ENCODE data around the gene RTCB. TPM values are rescaled to one million over a fixed set of nuclear protein-coding genes. Genes with fewer than 3 reads are reported as not detected.
"Not testable (repeated sequence)": the region's sequence is repeated elsewhere in the genome, so short reads cannot be mapped to it uniquely, and the experiment has no call there.

RTCB gene
- total and polyA plus RNA-seq, 2 donors from 2014 or later, result 69.7 to 82.4 TPM

DNA sequence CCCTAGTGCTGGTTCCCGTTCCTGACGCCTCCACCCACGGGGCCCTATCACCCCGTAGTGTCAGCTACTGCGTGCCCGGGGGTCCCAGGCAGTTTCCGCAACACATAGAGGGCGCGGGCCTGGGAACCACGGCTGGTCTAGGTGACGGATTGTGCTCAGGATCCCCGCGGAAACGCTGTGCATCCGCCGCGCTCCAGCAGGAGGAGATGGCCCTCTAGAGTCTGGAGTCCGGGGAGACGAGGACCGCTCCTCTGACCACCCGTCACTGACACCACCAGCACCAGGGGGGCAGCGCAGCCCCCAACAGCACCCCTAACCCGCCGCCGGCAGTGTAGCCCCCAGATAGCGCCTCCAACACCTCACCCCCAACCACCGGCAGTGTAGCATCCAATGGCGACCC is 58.8 kb downstream of the RTCB start:
- TF ChIP-seq, protein P1, sequence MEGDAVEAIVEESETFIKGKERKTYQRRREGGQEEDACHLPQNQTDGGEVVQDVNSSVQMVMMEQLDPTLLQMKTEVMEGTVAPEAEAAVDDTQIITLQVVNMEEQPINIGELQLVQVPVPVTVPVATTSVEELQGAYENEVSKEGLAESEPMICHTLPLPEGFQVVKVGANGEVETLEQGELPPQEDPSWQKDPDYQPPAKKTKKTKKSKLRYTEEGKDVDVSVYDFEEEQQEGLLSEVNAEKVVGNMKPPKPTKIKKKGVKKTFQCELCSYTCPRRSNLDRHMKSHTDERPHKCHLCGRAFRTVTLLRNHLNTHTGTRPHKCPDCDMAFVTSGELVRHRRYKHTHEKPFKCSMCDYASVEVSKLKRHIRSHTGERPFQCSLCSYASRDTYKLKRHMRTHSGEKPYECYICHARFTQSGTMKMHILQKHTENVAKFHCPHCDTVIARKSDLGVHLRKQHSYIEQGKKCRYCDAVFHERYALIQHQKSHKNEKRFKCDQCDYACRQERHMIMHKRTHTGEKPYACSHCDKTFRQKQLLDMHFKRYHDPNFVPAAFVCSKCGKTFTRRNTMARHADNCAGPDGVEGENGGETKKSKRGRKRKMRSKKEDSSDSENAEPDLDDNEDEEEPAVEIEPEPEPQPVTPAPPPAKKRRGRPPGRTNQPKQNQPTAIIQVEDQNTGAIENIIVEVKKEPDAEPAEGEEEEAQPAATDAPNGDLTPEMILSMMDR (IDR thresholded peaks at IDR 0.05; ENCODE audit: borderline replicate concordance, extremely low read depth, insufficient read depth), result no peak
- no peak for FAIRE-seq
- DNase-seq, result no peak
- Histone ChIP-seq H3K27ac (ENCODE audit: low read depth in 2 of 2, low read length in 2 of 2) (no peak overlapping the region), H3K9ac (ENCODE audit: low read length in 3 of 3) (no peak overlapping the region), H3K27me3 (ENCODE audit: control insufficient read depth, insufficient read depth, low read length) (no peaks in the 10 kb centered on the region), H3K4me3 (ENCODE audit: low read length in 3 of 3) (no peak overlapping the region), H3K36me3 (ENCODE audit: control insufficient read depth in 2 of 3, insufficient read depth in 3 of 3, low read length in 3 of 3) (no peaks in the 10 kb centered on the region), H3K4me1 (ENCODE audit: control insufficient read depth in 2 of 3, insufficient read depth in 2 of 3, low read depth in 1 of 3, low read length in 3 of 3) (no peaks in the 10 kb centered on the region), H3K9me3 (ENCODE audit: control insufficient read depth in 2 of 3, insufficient read depth in 1 of 3, low read length in 3 of 3) (no peaks in the 10 kb centered on the region)
- intact Hi-C loops (cut with DNase I), result no loop called here

DNA sequence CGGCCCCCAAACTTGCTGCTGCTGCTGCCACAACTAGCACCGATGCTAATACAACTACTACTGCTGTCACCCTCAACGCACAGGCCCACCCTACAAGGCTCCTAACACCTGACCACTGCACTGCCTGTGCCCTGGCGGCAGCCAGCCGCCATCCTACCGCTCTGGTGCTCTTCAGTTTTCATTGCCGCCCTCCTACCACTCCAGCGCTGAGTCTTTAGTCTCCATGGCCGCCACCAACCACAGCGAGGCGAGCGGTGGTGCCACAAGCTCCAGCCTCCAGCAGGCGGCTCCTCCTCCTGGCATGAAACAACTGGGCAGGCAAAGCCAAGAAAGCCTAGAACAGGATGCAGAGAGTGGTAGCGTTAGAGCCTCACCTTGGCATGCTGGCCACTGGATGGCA is 59.4 kb downstream of the RTCB start:
- Histone ChIP-seq H3K4me3 (ENCODE audit: low read length in 3 of 3) (no peak overlapping the region), H3K27me3 (ENCODE audit: control insufficient read depth, insufficient read depth, low read length) (no peaks in the 10 kb centered on the region), H3K36me3 (ENCODE audit: control insufficient read depth in 2 of 3, insufficient read depth in 3 of 3, low read length in 3 of 3) (no peaks in the 10 kb centered on the region), H3K9me3 (ENCODE audit: control insufficient read depth in 2 of 3, insufficient read depth in 1 of 3, low read length in 3 of 3) (no peaks in the 10 kb centered on the region), H3K4me1 (ENCODE audit: control insufficient read depth in 2 of 3, insufficient read depth in 2 of 3, low read depth in 1 of 3, low read length in 3 of 3) (no peaks in the 10 kb centered on the region), H3K27ac (ENCODE audit: low read depth in 2 of 2, low read length in 2 of 2) (no peak overlapping the region), H3K9ac (ENCODE audit: low read length in 3 of 3) (no peak overlapping the region)
- DNase-seq (no peak), FAIRE-seq (no peak)
- TF ChIP-seq, protein P1 (IDR thresholded peaks at IDR 0.05; ENCODE audit: borderline replicate concordance, extremely low read depth, insufficient read depth), result no peak
- intact Hi-C loops (cut with DNase I), result no loop called here

GRCh38 chr22:32351875-32352274 is 60.2 kb downstream of the RTCB start:
- DNase-seq; H3K9me3 ChIP-seq (ENCODE audit: control insufficient read depth in 2 of 3, insufficient read depth in 1 of 3, low read length in 3 of 3); H3K36me3 ChIP-seq (ENCODE audit: control insufficient read depth in 2 of 3, insufficient read depth in 3 of 3, low read length in 3 of 3); H3K4me3 ChIP-seq (ENCODE audit: low read length in 3 of 3); H3K9ac ChIP-seq (ENCODE audit: low read length in 3 of 3); H3K27ac ChIP-seq (ENCODE audit: low read depth in 2 of 2, low read length in 2 of 2); FAIRE-seq; H3K27me3 ChIP-seq (ENCODE audit: control insufficient read depth, insufficient read depth, low read length); intact Hi-C loops (cut with DNase I); H3K4me1 ChIP-seq (ENCODE audit: control insufficient read depth in 2 of 3, insufficient read depth in 2 of 3, low read depth in 1 of 3, low read length in 3 of 3): not testable (repeated sequence)

DNA sequence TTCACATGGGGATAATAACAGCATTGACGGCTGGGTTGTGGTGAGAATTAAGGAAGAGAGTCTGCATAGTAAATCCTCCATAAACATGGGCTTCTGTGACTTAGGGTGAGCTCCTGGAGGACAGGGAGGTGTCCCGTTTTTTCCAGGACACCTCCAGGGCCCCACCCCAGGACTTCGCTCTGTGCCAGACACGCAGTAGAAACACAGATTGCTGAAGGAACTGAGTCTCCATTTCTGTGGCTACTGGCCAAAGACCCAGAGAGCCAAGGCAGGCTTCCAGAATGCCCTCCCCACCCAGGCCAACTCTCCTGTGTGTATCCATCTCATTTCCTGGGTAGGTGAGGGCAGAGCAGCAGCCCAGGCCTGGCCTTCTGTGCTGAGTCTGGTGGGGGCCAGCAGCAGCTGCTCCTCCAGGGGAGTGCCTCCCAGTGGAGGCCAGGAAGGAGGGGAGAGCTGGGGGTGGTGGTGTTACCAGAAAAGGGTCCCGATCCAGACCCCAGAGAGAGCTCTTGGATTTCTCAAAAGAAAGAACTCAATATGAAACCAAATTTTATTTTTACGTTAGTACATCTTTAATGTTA is 63.9 kb downstream of the RTCB start:
- DNase-seq (no peak), FAIRE-seq (no peak)
- Histone ChIP-seq H3K27ac (ENCODE audit: low read depth in 2 of 2, low read length in 2 of 2) (no peak overlapping the region), H3K36me3 (ENCODE audit: control insufficient read depth in 2 of 3, insufficient read depth in 3 of 3, low read length in 3 of 3) (no peaks in the 10 kb centered on the region), H3K27me3 (ENCODE audit: control insufficient read depth, insufficient read depth, low read length) (no peaks in the 10 kb centered on the region), H3K9me3 (ENCODE audit: control insufficient read depth in 2 of 3, insufficient read depth in 1 of 3, low read length in 3 of 3) (no peaks in the 10 kb centered on the region), H3K4me3 (ENCODE audit: low read length in 3 of 3) (no peak overlapping the region), H3K4me1 (ENCODE audit: control insufficient read depth in 2 of 3, insufficient read depth in 2 of 3, low read depth in 1 of 3, low read length in 3 of 3) (no peaks in the 10 kb centered on the region), H3K9ac (ENCODE audit: low read length in 3 of 3) (no peak overlapping the region)
- intact Hi-C loops (cut with DNase I), result no loop called here
- TF ChIP-seq, protein P1 (IDR thresholded peaks at IDR 0.05; ENCODE audit: borderline replicate concordance, extremely low read depth, insufficient read depth), result no peak
